Skin of body (tissue), 2 donors: Measurements from ENCODE around the gene RSL1D1. TPM values are rescaled to one million over a fixed set of nuclear protein-coding genes. Genes with fewer than 3 reads are reported as not detected.
"Not testable (repeated sequence)": the region's sequence is repeated elsewhere in the genome, so short reads cannot be mapped to it uniquely, and the experiment has no call there.

Experiments used
- DNase-seq: peaks from one replicate; lab custom pipeline; 2025; lab: John Stamatoyannopoulos, UW
- total RNA-seq: library from RNA; depleted of rRNA; stranded (reverse); fragments of >200 nt; gene quantifications from one replicate; pipeline ENCODE4 v1.2.3, GENCODE V29; 2014

RSL1D1 gene
- total RNA-seq, 1 donor from 2014 or later, result 131 TPM

DNA sequence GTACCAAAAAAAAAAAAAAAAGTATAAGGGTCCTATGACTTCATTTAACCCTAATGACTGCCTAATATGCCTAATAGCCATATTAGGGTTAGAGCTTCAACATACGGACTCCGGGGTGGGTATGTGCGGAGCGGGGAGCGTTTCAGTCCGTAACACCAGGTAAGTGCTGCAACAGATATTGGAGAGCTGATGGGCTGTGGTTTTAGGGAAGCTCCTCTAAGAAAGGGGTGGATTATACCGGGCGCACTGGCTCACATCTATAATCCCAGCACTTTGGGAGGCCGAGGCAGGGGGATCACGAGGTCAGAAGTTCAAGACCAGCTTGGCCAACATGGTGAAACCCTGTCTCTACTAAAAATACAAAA is 52.3 kb downstream of the RSL1D1 start:
- no peak for DNase-seq

DNA sequence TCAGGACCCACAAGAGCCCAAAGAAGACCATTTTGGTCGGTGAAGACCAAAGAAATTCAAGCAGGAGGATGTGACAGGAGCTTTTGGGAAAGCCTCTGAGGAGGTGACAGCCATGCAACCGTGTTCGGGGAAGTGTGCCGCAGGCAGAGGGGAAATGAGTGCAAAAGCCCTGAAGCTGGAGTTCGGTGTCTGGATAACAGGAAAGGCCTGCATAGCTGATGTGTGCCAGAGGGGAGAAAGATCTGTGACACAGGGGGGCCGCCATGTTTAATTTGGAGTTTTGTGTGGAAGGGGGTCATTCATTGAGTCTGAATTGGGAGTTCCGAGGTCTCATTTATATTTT is 53.4 kb downstream of the RSL1D1 start:
- no peak for DNase-seq

DNA sequence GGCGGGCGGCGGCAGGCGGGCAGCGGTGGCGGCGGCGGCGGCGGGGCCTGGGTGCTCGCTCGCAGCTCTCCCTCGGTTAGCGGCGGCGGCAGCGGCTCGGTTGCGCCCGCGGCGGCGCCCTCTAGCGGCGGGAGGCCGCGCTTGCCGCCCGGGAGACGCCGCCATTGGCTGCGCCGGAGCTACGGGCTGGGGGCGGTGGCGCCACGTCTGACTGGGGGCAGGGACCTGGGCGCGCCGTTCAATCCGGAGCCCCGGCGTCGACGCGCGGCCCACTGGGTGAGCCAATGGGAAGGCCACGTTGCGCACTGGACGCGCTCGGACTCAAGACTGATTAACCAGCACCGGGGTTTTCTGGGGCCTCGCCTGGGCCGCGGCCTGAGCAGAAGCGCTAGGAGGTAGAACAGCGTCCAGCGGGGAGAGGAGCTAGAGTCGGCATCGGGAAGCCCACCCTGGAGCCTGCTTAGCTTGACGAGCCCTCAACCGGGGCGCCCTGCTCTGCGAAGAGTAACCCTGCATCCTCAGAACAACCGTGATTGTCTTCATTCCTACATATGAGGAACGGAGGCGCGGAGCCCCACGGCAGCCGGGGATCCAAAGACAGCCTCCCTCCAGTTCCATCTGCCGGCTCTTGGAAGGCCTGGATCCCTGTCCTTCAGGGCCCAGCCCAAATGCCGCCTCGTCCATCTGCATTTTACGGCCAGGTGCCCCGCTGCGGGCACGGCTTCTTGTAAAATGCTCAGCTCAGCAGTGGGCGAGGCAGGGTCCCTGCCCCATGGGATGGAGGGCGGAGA is 54.0 kb downstream of the RSL1D1 start, which contains the start of gene ZC3H7A:
ZC3H7A (minus strand) TSS at position 93 of the 791 bp plus-strand sequence. CDS start 14,904 bp downstream, outside the sequence.
- DNase-seq, result peak; percentile 97

DNA sequence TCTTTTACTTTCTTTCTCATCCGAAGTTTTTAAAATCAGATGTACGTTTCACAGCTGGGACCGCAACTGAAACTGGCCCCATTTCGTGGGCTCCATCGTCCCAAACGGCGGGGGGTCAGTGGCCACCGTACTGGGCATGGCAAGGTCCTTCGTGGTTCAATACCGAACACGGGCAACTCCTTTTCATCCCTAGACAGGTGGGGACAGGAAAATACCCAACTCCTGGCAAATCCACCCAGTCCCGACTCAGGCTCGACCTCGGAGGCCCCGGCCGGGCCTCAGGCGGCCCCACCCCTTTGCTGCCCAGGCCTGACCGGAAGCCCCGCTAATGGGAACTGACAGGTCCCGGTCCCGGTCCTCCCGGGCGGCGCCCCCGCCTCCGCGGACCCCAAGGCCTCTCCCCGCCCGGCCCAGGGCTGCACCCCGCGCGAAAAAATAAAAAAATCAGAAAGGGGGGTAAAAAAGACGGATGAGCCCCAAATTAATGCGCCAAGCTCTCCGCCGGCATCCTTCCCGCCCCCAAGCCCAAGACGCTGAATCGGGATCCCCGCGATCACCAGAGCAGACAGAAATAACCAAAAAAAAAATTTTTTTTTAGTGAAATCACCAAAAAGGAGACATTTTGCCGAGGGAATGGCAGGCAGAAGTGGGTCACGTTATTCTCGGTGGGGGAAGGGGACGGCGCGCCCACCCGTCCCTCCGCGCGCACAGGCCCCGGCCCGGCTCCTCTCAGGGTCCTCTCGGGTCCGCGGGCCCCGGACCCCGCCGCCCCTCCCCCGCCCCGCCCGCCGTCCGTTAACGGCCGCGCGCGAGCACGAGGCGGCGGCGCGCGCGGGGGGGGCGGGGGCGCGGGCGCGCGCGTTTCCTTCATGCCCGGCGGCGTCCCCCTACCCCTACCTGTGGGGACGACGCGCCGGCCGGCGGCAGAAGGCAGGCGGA is 54.8 kb downstream of the RSL1D1 start:
- DNase-seq, result no peak

DNA sequence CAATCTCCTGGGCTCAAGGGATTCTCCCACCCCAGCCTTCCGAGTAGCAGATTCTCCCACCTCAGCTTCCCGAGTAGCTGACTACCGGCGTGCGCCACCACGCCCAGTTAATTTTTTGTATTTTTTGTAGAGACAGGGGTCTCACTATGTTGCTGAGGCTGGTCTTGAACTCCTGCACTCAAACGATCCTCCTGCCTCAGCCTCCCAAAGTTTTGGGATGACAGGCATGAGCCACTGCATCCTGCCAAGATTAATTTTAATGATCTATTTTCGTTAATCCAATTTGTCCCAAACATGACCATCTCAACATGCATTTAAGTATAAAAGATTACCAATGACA is 55.5 kb downstream of the RSL1D1 start:
- no peak for DNase-seq

DNA sequence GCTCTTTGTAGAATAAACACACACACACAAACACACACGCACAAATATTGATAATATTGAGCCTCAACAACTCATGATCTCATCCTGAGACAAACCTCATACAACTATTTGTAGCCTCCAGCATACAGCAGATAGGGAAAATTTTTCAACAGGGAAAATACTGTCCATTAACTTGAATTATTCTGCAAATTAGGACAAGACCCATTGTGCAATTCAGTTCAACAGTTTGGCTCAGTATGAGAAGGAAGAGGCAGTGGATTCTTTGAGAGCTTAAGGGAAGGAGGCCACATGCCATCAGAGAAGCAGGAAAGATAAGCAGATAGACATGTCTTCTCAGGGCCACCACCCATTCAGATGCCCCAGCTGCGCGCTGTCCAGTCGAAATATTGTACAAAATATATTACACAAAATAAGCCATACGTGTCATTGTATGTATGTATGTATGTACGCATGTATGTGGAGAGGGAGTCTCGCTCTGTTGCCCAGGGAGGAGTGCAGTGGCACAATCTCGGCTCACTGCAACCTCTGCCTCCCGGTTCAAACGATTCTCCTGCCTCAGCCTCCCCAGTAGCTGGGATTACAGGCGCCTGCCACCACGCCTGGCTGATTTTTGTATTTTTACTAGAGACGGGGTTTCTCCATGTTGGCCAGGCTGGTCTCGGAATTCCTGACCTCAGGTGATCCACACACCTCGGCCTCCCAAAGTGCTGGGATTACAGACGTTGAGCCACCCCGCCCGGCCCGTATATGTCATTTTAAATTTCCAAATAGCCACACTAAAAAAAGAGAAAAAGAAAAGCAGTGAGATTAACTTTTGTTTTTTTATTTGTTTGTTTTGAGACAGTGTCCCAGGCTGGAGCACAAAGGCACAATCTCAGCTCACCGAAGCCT is 56.1 kb downstream of the RSL1D1 start:
- DNase-seq, result no peak

DNA sequence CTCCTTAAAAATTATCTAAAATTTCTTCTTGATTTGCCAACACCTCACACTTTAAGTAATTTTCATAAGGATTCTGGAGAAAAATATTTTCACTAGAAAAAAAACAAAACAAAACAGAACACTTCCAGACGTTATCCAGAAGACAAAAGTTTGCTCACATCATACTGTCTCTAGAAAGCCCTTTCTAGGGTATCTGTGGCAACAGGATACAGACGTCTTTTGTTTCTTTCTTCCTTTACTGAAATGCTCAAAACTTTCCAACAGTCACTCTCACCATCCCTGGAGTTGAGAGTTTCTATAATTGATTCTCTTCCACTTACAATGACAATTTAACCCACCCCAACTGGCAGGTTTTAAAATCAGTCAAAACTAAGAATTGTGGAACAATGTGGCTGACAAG is 56.9 kb downstream of the RSL1D1 start:
- no peak for DNase-seq

DNA sequence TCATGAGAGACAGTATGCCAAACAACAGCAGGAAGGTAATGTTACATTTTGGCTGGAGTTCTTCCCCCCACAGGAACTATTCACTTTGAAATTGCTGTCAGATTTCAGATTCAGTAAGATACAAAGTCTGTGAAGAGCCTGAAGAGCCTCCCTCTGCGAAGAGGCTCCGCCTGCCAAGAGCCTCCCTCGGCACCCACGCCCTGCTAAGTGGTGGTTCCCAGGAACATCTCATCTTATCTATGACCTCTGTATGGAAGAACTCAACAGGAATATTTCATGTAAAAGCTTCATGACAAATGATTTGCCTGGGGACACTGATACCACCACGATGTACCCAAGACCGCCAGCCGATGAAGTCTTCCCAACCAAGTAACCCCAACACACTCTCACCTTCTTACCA is 57.5 kb downstream of the RSL1D1 start:
- no peak for DNase-seq

DNA sequence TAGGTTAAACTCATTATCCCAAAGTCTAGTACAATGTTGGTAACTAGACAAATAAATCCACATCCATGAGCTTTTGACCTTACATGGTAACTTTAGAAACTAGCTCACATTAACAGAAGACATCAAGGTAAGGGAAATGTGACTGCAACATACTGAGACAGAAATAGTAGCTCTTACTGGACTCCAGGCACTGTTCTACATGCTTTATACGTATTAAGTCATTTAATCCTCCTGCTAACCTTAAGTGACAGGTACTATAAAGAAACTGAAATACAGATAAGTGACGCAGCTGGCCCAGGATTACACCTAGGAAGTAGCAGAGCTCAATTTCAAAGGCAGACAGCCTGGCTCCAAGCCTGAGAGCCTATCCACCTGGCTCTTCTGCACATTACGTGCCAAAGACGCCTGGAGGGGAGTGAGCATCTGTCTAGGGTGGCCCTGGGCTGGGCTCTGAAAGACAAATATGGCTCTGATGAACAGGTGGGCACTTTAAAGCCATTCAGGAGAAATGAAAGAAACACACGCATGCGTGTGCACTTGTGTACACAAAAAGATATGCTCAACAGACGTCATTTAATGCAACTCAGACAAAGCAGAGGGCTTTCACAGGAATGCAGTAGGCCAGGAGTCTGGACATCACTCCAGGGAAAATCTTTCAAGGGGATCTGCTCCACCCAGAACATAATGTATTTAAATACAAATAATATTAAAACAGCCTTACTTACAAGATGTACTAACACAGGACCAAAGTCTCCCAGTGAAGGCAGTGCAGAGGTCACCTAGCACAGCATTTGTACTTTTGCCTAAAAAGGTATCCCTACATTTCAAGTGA is 58.7 kb downstream of the RSL1D1 start:
- no peak for DNase-seq

DNA sequence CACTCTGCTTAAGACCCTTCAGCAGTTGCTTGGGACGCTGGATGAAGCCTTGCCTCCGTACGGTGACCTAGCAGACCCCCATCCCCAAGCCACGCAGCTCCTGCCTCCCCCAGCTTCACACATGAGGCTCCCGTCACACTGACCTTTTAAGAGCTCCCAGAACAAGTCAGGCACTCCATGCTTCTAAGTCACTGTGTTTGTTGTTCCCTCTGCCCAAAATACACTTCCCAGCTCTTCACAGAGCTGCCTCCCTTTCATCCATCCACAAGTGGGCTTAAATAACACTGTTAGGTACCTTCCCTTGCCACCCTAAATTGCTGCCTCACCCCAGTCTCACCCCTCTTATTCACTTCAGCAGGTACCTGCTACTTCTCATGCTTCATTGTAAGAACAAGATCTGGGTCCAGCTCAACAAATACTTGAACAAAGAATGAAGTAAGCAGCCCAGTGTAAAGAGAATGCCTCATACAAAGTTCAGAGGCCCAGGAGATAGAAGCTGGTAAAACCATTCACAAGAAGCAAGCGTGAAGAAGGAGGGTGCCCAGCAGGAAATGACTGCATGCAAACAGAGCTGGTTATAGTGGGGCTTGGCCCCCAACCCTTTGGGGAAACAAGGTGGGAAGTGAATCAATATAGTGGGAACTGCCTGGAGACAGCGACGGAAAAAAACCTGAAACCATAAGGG is 60.1 kb downstream of the RSL1D1 start:
- no peak for DNase-seq

DNA sequence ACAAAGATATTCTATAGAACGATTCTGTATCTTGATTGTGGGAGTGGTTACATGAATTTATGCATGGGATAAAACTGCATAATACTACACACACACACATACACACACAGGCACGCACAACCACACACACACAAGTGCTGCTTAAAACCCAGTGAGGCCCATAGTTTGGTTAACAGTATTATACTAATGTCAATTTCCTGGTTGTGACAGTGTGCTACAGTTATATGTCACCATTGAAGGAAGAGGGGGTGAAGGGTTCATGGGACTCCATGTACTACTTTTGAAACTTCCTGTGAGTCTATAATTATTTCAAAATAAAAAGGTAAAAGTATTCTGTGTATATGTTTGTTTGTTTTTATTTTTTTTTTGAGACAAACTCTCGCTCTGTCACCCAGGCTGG is 62.4 kb downstream of the RSL1D1 start:
- DNase-seq, result no peak

DNA sequence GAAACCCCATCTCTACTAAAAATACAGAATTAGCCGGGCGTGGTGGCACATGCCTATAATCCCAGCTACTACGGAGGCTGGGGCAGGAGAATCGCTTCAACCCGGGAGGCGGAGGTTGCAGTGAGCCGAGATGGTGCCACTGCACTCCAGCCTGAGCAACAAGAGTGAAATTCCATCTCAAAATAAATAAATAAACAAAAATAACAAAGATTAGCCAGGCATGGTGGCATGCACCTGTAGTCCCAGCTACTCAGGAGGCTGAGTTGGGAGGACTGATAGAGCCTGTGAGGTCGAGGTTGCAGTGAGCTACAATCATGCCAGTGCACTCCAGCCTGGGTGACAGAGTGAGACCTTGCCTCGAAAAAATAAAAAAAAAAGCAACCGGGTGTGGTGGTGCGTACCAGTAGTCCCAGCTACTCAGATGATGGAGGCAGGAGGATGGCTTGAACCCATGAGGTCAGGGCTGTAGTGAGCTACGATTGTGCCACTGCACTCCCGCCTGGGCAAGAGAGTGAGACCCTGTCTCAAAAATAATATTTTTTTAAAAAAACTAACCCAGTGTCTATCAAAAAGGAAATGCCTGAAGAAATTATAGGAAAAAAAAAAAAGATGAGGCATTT is 66.3 kb downstream of the RSL1D1 start:
- DNase-seq, result not testable (repeated sequence)

DNA sequence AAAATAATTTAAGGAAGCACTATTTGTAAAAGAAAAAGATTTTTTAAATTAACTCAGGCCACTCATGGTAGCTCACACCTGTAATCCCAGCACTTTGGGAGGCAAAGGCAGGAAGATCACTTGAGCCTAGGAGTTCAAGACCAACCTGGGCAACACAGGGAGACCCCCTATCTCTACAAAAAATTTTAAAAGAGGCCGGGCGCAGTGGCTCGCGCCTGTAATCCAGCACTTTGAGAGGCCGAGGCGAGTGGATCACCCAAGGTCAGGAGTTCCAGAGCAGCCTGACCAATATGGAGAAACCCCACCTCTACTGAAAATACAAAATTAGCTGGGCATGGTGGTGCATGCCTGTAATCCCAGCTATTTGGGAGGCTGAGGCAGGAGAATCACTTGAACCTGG is 67.0 kb downstream of the RSL1D1 start:
- not testable (repeated sequence) for DNase-seq

DNA sequence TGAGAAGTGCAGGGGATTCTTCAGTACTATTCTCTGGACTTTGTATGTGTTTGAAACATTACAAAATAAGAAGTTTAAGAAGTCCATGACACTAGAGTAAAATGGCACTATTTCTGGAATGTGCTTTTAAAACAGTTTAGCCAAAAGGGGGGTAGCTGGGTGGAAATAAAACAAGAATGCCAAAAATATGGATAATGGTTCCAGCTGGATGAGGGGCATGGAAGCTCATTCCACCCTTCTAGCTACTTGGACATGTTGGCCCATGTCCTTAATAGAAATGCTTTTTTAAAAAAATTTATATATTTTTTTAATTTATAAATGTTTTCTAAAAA is 67.3 kb downstream of the RSL1D1 start:
- DNase-seq, result no peak

Other genes starting within 250 kb of the RSL1D1 start
- 11.6 TPM for gene SNN, start 183.1 kb downstream of the RSL1D1 start, total RNA-seq
- gene TXNDC11, start 108.7 kb downstream of the RSL1D1 start, total RNA-seq, result 22.9 TPM
- 56.5 TPM for gene ZC3H7A, start 54.3 kb downstream of the RSL1D1 start, total RNA-seq
- 65.9 TPM for gene GSPT1, start 64.4 kb upstream of the RSL1D1 start, total RNA-seq
- gene NPIPB2, start 90.5 kb upstream of the RSL1D1 start, total RNA-seq, result 10.7 TPM
- 0.30 TPM for gene TNFRSF17, start 113.7 kb upstream of the RSL1D1 start, total RNA-seq
- gene SNX29, start 125.2 kb upstream of the RSL1D1 start, total RNA-seq, result 18.8 TPM